Measurements from ENCODE around the gene PRCC. TPM values are rescaled to one million over a fixed set of nuclear protein-coding genes. Genes with fewer than 3 reads are reported as not detected.
"Not testable (repeated sequence)": the region's sequence is repeated elsewhere in the genome, so short reads cannot be mapped to it uniquely, and the experiment has no call there.

The PRCC gene
- total RNA-seq, 1 donor from 2014 or later: 93.2 TPM

- no peak for DNase-seq (ENCODE audit: low spot score, unreplicated experiment)
- no peaks in the 10 kb centered on the region for H3K4me1 Mint-ChIP-seq (ENCODE audit: low read depth)
- no peaks in the 10 kb centered on the region for H3K27me3 Mint-ChIP-seq
- H3K4me3 Mint-ChIP-seq (ENCODE audit: low read depth): no peak overlapping the region
- H3K36me3 Mint-ChIP-seq (ENCODE audit: insufficient read depth): peaks cover 1% of the 10 kb centered on the region
- H3K9me3 Mint-ChIP-seq (ENCODE audit: low read depth): no peaks in the 10 kb centered on the region
- no peak for TF ChIP-seq CTCF (IDR thresholded peaks at IDR 0.05; ENCODE audit: unreplicated experiment)
- no peak overlapping the region for H3K27ac Mint-ChIP-seq
Measured at GRCh38 chr1:156760092-156760795, 7.1 kb upstream of the PRCC start.

- H3K36me3 Mint-ChIP-seq (ENCODE audit: insufficient read depth): peaks cover 1% of the 10 kb centered on the region
- H3K4me1 Mint-ChIP-seq (ENCODE audit: low read depth): no peaks in the 10 kb centered on the region
- no peak overlapping the region for H3K27ac Mint-ChIP-seq
Measured at GRCh38 chr1:156760796-156761104, 6.6 kb upstream of the PRCC start.

GRCh38 chr1:156765136-156765535 is 2.2 kb upstream of the PRCC start:
- H3K9me3 Mint-ChIP-seq (ENCODE audit: low read depth); H3K27me3 Mint-ChIP-seq; H3K4me3 Mint-ChIP-seq (ENCODE audit: low read depth); H3K36me3 Mint-ChIP-seq (ENCODE audit: insufficient read depth); DNase-seq (ENCODE audit: low spot score, unreplicated experiment); H3K27ac Mint-ChIP-seq: not testable (repeated sequence)
- H3K4me1 Mint-ChIP-seq (ENCODE audit: low read depth): peaks cover 21% of the 10 kb centered on the region

More at GRCh38 chr1:156760796-156761104, 6.6 kb upstream of the PRCC start:
- TF ChIP-seq CTCF (IDR thresholded peaks at IDR 0.05; ENCODE audit: unreplicated experiment): no peak
- no peaks in the 10 kb centered on the region for H3K9me3 Mint-ChIP-seq (ENCODE audit: low read depth)
- no peak overlapping the region for H3K4me3 Mint-ChIP-seq (ENCODE audit: low read depth)
- DNase-seq (ENCODE audit: low spot score, unreplicated experiment): no peak
- no peaks in the 10 kb centered on the region for H3K27me3 Mint-ChIP-seq

GRCh38 chr1:156765666-156766065 is 1.7 kb upstream of the PRCC start:
- Mint-ChIP-seq H3K27me3 (no peaks in the 10 kb centered on the region), H3K4me3 (ENCODE audit: low read depth) (no peak overlapping the region), H3K27ac (no peak overlapping the region), H3K36me3 (ENCODE audit: insufficient read depth) (peaks cover 2% of the 10 kb centered on the region), H3K4me1 (ENCODE audit: low read depth) (peaks cover 23% of the 10 kb centered on the region), H3K9me3 (ENCODE audit: low read depth) (no peaks in the 10 kb centered on the region)
- DNase-seq (ENCODE audit: low spot score, unreplicated experiment): no peak
- no peak for TF ChIP-seq CTCF (IDR thresholded peaks at IDR 0.05; ENCODE audit: unreplicated experiment)

GRCh38 chr1:156766298-156767100 is 836 bp upstream of the PRCC start:
- Mint-ChIP-seq H3K4me1 (ENCODE audit: low read depth) (peaks cover 30% of the 10 kb centered on the region), H3K4me3 (ENCODE audit: low read depth) (no peak overlapping the region), H3K27ac (no peak overlapping the region), H3K36me3 (ENCODE audit: insufficient read depth) (peaks cover 7% of the 10 kb centered on the region), H3K27me3 (no peaks in the 10 kb centered on the region), H3K9me3 (ENCODE audit: low read depth) (no peaks in the 10 kb centered on the region)
- no peak for TF ChIP-seq CTCF (IDR thresholded peaks at IDR 0.05; ENCODE audit: unreplicated experiment)
- DNase-seq (ENCODE audit: low spot score, unreplicated experiment): no peak
